RPMI8226 (cell line): ENCODE measurements around the gene PABPC3.

ENCODE experiments used
- DNase-seq: peaks from one replicate; pipeline ENCODE4 v3.0.0-alpha.2; 2015

PABPC3 gene

DNA sequence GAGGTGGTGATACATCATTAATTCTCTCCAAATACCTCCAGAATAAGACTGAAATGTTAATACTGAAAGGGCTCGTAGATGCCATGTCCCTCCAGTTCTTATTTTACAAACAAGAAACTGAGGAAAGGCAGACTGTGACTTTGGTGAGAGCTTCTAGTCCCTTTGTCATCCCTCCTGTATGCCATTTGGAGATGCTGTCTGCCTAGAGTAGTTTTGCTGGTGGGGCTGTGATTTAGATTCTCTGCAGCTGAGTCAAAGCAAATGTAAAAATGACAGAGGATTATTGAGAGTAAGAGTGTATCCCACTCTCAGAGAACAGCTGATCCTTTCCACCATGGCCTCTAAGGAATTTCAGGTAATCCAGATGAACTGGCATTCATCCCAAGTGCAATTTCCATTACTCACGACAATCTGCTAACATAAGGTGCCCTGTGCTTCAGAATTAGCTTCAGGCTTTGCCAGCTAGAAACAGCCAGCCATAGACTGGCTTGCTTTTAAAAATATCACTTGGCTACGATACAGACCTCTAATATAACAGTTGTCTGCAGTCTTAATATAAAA, 16.8 kb downstream of the PABPC3 start:
- DNase-seq = no peak

- DNase-seq = peak; percentile 63
Measured at GRCh38 chr13:25114220-25114619, 18.3 kb downstream of the PABPC3 start.

DNA sequence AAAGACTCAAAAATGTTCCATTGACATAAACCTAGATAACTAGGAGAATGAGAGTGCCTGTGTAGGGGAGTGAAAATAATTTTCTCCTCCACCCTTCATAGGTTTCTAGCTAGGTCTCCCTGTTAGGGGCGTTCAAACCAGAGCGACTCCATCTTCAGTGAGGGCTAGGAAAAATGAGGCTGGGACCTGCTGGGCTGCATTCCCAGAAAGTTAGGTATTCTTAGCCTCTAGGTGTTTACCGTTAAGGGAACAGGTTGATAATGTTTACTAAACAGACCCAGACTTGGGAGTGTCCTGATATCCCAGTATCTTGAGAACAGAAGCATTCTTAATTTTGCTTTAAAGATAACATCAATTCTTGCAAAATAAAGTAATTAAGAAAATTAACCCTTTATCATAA, 20.1 kb downstream of the PABPC3 start:
- DNase-seq = no peak

- no peak for DNase-seq
Measured at GRCh38 chr13:25117312-25117711, 21.4 kb downstream of the PABPC3 start.

DNA sequence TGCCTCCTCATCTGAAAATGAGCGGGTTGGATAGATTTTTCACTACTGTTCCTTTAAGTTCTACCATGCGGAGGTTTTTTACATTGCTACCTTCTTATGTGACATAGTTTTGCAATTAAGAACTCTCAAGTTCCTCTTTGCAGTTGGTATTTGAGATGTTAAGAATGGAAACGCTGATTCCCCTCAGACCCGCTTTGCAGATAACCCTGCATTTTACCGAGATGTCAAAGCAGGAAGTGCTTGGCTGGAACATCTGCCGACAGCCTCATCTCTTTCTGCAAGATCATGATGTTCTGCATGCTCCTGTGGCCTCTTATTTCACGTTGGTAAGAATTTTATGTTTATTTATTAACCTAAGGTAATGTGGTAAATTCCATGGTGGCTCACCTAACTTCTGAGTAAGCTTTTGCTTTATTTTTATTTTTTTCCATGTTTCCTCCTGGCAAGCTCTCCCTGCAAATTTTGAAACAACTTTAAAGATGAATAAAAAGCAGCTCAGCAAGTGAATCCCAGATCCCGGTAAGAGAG, 22.5 kb downstream of the PABPC3 start:
- DNase-seq = no peak

DNA sequence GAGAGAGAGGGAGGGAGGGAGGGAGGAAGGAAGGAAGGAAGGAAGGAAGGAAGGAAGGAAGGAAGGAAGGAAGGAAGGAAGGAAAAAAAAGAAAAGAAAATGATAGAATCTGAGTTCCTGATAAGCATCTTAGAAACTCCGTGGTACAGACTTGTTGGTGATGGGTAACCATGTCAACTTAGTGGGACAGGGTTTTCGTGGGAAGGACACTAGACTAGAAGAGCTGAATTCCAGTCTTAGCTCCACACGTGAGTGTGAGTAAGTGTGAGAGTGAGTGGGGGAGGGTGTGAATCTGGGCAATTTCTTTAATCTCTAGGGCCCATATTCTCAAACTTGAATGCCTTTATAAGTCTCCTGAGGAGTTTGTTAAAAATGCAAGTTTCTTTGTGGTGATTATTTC, 35.0 kb downstream of the PABPC3 start:
- no peak for DNase-seq

DNA sequence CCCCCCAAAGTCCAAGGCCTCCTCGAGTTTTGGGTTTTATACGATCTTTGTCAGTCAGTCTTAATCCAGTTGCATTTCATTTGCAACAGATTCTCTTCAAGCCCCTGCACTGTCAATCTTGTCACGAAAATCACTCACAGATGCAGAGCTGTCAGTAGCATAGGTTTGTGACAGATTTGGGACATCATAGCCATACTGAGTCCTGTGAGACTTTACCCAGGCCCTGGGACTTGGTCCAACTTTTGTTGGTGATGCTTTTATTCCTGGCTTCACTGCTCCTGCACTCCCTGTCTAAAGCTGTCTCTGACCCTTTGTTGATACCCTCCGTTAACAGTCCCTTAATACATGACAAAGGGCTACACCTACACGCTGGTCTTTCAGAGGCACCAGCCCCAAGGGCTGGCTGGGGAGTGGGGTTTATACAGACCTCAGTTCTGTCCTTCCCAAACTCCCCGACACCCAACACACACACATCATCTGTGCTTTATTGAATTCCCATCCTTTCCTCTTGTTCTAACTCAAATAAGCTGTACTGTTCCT, 36.0 kb downstream of the PABPC3 start:
- no peak for DNase-seq

- no peak for DNase-seq
Measured at GRCh38 chr13:25132751-25133390, 36.9 kb downstream of the PABPC3 start.

DNA sequence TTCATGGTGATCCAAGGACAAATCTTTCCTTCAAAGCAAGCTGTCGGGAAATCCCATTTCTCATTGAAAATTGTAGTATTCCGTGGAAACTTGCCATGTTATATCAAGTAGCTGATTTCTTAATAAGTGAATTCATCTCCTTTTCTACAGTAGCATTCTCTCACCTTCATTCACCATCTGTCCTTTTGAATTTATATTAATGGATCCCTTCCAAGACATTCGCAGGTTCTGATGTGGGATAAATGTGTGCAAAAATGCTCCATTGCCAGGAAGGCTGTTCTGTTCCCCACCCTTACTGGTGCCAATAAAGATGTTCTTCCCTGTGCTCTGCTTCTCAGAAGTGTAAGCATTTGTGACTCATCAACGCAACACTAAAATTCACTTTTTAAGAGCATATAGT, 40.0 kb downstream of the PABPC3 start:
- DNase-seq = no peak

GRCh38 chr13:25136880-25137787, 41.2 kb downstream of the PABPC3 start:
- DNase-seq = no peak

DNA sequence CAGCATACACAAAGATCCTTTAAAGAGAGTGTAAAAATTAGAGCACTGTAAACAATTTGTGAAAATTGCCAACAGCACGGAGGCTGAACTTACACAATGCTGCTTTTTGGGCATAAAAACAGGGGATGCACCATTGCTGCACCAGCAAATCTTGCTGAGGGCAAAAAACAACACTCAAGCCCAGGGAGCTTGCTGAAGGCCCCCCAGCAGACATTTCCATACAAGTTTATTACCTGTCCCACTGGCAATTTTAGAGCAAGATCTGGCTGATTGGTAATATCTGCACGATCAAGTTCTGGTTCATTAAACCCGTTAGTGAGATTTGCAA, 41.8 kb downstream of the PABPC3 start:
- DNase-seq = no peak

DNA sequence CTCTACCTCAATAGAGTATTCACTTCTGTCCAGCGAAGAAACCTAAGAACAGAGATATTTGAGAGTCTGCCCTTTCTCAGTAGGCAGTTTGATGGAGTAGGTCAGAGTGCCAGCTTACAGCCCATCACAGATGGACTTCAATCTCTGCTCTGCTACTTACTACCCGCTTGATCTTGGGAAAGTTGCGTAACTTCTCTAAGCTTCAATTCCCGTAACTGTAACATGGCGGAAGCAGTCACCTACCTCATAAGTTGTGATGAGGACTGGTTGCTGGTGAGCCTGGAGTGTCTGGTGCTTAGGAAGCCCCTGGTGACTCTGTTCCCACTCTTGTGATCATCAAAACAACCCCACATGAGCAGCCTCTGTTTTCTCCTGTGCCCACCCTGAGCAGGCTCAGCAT, 45.1 kb downstream of the PABPC3 start:
- DNase-seq = no peak

DNA sequence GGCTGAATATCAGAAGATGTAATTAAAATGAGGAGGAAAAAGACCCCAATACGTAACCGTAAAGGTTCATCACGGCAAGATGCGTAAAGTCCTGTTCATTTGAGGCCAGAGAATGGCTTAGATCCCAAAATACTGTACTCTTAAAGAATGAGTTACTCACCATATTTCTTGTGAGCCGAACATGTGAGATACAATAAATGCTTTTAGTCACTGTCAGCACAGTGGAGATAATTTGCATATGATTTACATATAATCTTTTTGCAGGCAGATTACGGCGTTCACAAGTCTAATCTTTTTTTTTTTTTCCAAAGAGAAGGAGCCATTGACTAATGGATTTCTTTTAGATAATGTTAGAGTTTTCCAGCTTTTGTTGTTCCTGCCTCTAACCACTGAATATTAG, 47.8 kb downstream of the PABPC3 start:
- DNase-seq = no peak

- no peak for DNase-seq
Measured at GRCh38 chr13:25147638-25148401, 51.9 kb downstream of the PABPC3 start.

DNA sequence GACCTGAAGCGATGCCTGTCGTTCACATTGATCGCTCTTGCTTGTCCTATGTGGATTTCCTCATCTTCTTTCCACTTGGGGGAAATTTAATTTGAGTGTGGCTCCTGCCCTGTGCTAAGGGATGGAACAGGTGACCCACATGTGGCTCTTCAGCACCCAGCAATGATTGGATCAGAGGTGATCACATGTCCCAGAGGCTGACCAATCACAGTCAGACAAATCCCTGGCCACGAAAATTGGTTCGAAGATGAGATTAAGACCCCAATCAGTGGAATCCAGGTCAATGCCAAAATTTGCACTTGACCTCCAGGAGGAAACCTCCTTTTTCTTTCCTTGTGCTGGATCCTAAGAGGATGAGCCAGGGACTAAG, 52.5 kb downstream of the PABPC3 start:
- DNase-seq = no peak
